ENCODE data around the gene ODF2L. TPM values are rescaled to one million over a fixed set of nuclear protein-coding genes. Genes with fewer than 3 reads are reported as not detected.

The ODF2L gene
- total RNA-seq, 1 experiment from 2014 or later = 33.6 TPM

GRCh38 chr1:86325264-86325663, 70.9 kb downstream of the ODF2L start:
- CTCF ChIA-PET = no interaction called here
- BruUV-seq (replicated peaks) = no TSS peak
- intact Hi-C loops (cut with micrococcal nuclease; ENCODE audit: unreplicated experiment) = no loop called here

DNA sequence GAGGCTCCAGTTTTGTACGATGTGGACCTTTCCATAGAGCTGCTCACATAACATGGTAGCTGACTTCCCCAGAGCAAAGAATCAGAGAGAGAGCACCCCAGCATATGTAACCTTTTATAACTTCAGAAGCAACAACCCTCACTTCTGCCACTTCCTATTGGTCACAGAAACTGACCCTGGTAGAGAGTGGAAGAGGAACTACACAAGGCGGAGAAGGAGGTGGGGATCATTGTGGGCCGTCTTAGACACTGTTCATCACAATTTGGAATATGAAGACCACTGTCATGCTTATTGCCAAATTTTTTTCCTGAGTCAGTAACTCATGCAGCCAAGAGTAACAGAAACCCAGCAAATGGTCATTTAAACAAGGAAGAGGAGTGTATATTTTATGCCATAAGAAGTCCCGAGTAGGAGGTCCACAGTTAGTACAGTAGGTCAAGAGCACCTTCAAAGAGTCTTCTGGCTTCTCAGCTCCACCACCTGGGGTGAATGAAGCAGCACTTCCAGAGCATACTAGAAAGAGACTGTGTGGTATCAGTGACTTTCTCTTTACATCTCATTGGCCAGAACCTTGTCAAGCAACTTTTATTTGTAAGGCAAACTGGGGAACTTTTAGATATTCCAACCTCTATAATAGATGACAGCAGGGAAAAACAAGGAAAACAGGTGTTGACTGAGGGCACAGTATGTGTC, 71.8 kb downstream of the ODF2L start:
- intact Hi-C loops (cut with micrococcal nuclease; ENCODE audit: unreplicated experiment) = no loop called here
- H3K9me3 ChIP-seq (ENCODE audit: insufficient read depth, low read depth) = no peaks in the 10 kb centered on the region
- no peak overlapping the region for H3K27ac ChIP-seq
- no peaks in the 10 kb centered on the region for H3K27me3 ChIP-seq (ENCODE audit: insufficient read depth, low read depth)
- POLR2A ChIA-PET (ENCODE audit: unreplicated experiment) = no interaction called here
- H3K9me2 ChIP-seq (ENCODE audit: insufficient read depth) = no peaks in the 10 kb centered on the region
- H3K36me3 ChIP-seq (ENCODE audit: low read depth) = no peaks in the 10 kb centered on the region
- no peaks in the 10 kb centered on the region for H4K20me1 ChIP-seq (ENCODE audit: insufficient read depth)
- no peaks in the 10 kb centered on the region for H3K79me2 ChIP-seq (ENCODE audit: low read depth)
- H3K4me2 ChIP-seq = no peak overlapping the region
- BruUV-seq (replicated peaks) = no TSS peak
- CTCF ChIA-PET = no interaction called here
- H3F3A ChIP-seq (ENCODE audit: insufficient read depth, low read depth) = no peaks in the 10 kb centered on the region
- H2AFZ ChIP-seq = no peak overlapping the region
- TF ChIP-seq EZH2 (IDR thresholded peaks at IDR 0.05; ENCODE audit: low read depth) (no peak), CTCF (conservative IDR thresholded peaks at IDR 0.05) (no peak)
- H3K4me1 ChIP-seq (replicated peaks; ENCODE audit: insufficient read depth) = no peaks in the 10 kb centered on the region
- no peak for DNase-seq
- H3K4me3 ChIP-seq = no peak overlapping the region

More at GRCh38 chr1:86325264-86325663, 70.9 kb downstream of the ODF2L start:
- Histone ChIP-seq H3K36me3 (ENCODE audit: low read depth) (no peaks in the 10 kb centered on the region), H3K4me3 (no peak overlapping the region), H3F3A (ENCODE audit: insufficient read depth, low read depth) (no peaks in the 10 kb centered on the region), H3K4me1 (replicated peaks; ENCODE audit: insufficient read depth) (no peaks in the 10 kb centered on the region), H4K20me1 (ENCODE audit: insufficient read depth) (no peaks in the 10 kb centered on the region), H3K4me2 (no peak overlapping the region), H3K79me2 (ENCODE audit: low read depth) (no peaks in the 10 kb centered on the region), H3K27ac (no peak overlapping the region), H3K9me2 (ENCODE audit: insufficient read depth) (no peaks in the 10 kb centered on the region), H2AFZ (no peak overlapping the region), H3K9me3 (ENCODE audit: insufficient read depth, low read depth) (no peaks in the 10 kb centered on the region), H3K27me3 (ENCODE audit: insufficient read depth, low read depth) (no peaks in the 10 kb centered on the region)
- no peak for TF ChIP-seq CTCF (conservative IDR thresholded peaks at IDR 0.05)
- POLR2A ChIA-PET (ENCODE audit: unreplicated experiment) = no interaction called here
- no peak for DNase-seq

GRCh38 chr1:86322241-86322640, 73.9 kb downstream of the ODF2L start:
- Histone ChIP-seq H3K4me1 (replicated peaks; ENCODE audit: insufficient read depth) (no peaks in the 10 kb centered on the region), H4K20me1 (ENCODE audit: insufficient read depth) (no peaks in the 10 kb centered on the region), H3K27me3 (ENCODE audit: insufficient read depth, low read depth) (no peaks in the 10 kb centered on the region), H3K4me2 (no peak overlapping the region), H3F3A (ENCODE audit: insufficient read depth, low read depth) (no peaks in the 10 kb centered on the region), H3K36me3 (ENCODE audit: low read depth) (no peaks in the 10 kb centered on the region), H3K27ac (no peak overlapping the region), H3K9me3 (ENCODE audit: insufficient read depth, low read depth) (no peaks in the 10 kb centered on the region), H3K4me3 (no peak overlapping the region), H3K9me2 (ENCODE audit: insufficient read depth) (no peaks in the 10 kb centered on the region), H3K79me2 (ENCODE audit: low read depth) (no peaks in the 10 kb centered on the region), H2AFZ (no peak overlapping the region)
- no peak for DNase-seq
- TF ChIP-seq CTCF (conservative IDR thresholded peaks at IDR 0.05) (no peak), EZH2 (IDR thresholded peaks at IDR 0.05; ENCODE audit: low read depth) (no peak)
- POLR2A ChIA-PET (ENCODE audit: unreplicated experiment) = no interaction called here
- CTCF ChIA-PET = no interaction called here
- no TSS peak for BruUV-seq (replicated peaks)
- intact Hi-C loops (cut with micrococcal nuclease; ENCODE audit: unreplicated experiment) = no loop called here

All from PC-9 (cell line).